Thyroid gland (tissue), 4 donors: ENCODE measurements around the gene BEST2. TPM values are rescaled to one million over a fixed set of nuclear protein-coding genes. Genes with fewer than 3 reads are reported as not detected.

Experiments
- DNase-seq, 2 donors: peaks; one replicate each; pipeline ENCODE4 v3.0.0-alpha.2; 2019
- H3K27ac ChIP-seq, 3 donors: fragments of 200-600 bp; sonication (generic); 1 replicate in 2 of 3; 2 replicates in 1 of 3; pipeline ENCODE4 v1.5.1; 2016 to 2019; ENCODE audit warnings: mild to moderate bottlenecking in 1 of 3, moderate library complexity in 1 of 3
- H3K27me3 ChIP-seq: fragments of 200-600 bp; sonication (generic); one replicate; pipeline ENCODE4 v1.5.1; 2019
- H3K36me3 ChIP-seq, 2 donors: fragments of 200-600 bp; sonication (generic); one replicate each; pipeline ENCODE4 v1.5.1; 2016 to 2019
- H3K4me1 ChIP-seq, 2 donors: fragments of 200-600 bp; sonication (generic); one replicate each; pipeline ENCODE4 v1.5.1; 2017 to 2019
- H3K4me3 ChIP-seq, 3 donors: fragments of 200-600 bp; sonication (generic); replicated peaks in 1 of 3; 1 replicate in 2 of 3; 2 replicates in 1 of 3; pipeline ENCODE4 v1.5.1; 2016; ENCODE audit warnings: mild to moderate bottlenecking in 1 of 3
- H3K9me3 ChIP-seq: fragments of 200-600 bp; sonication (generic); one replicate; pipeline ENCODE4 v1.5.1; 2017
- POLR2A ChIP-seq, 2 donors: fragments of 450-650 bp; IDR thresholded peaks; one replicate each; pipeline ENCODE4 v1.6.1; 2017; ENCODE audit warnings: antibody characterized with exemption in 2 of 2, mild to moderate bottlenecking in 2 of 2, moderate library complexity in 1 of 2
- WGBS, 2 donors: methylation state at CpG; one replicate each; pipeline ENCODE4 v1.1.5; 2017; 5-methylcytosine and 5-hydroxymethylcytosine counted together
- intact Hi-C: fragments of 100-400 bp; cut with DNase I; formaldehyde crosslinking; loops from one replicate; pipeline ENCODE4 v1.15.1; 2023
- total RNA-seq, 4 donors: library from RNA; depleted of rRNA; stranded (reverse); fragments of >200 nt; gene quantifications; one replicate each; pipeline ENCODE4 v1.2.3, GENCODE V29; 2016
- TF ChIP-seq, protein P1 (sequence below), 6 experiments: fragments of 200-600 bp in 3 of 6; fragments of 450-650 bp in 3 of 6; sonication (generic) in 3 of 6; IDR thresholded peaks; one replicate each; pipeline ENCODE4 v1.5.1; 2016 to 2019; ENCODE audit warnings: antibody characterized with exemption in 6 of 6, mild to moderate bottlenecking in 2 of 6, inconsistent platforms in 1 of 6, moderate library complexity in 1 of 6

Gene BEST2
- total RNA-seq, 4 donors from 2014 or later: not detected

DNA sequence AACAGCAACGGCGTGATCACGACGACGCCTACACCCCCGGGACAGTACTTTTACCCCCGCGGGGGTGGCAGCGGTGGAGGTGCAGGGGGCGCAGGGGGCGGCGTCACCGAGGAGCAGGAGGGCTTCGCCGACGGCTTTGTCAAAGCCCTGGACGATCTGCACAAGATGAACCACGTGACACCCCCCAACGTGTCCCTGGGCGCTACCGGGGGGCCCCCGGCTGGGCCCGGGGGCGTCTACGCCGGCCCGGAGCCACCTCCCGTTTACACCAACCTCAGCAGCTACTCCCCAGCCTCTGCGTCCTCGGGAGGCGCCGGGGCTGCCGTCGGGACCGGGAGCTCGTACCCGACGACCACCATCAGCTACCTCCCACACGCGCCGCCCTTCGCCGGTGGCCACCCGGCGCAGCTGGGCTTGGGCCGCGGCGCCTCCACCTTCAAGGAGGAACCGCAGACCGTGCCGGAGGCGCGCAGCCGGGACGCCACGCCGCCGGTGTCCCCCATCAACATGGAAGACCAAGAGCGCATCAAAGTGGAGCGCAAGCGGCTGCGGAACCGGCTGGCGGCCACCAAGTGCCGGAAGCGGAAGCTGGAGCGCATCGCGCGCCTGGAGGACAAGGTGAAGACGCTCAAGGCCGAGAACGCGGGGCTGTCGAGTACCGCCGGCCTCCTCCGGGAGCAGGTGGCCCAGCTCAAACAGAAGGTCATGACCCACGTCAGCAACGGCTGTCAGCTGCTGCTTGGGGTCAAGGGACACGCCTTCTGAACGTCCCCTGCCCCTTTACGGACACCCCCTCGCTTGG is 40.7 kb downstream of the BEST2 start:
- peak; percentile 63 to 80 for DNase-seq
- peaks cover 34 to 43% of the 10 kb centered on the region in 2 donors for H3K4me1 ChIP-seq
- 0% methylated on average over 6 to 10 of the region's 84 CpGs for WGBS, 2 donors
- peak overlapping the region; percentile 96 to 99 (median 96) for H3K27ac ChIP-seq
- TF ChIP-seq POLR2A (IDR thresholded peaks at IDR 0.05): peak in 1 of 2 donors; percentile 77
- TF ChIP-seq, protein P1, sequence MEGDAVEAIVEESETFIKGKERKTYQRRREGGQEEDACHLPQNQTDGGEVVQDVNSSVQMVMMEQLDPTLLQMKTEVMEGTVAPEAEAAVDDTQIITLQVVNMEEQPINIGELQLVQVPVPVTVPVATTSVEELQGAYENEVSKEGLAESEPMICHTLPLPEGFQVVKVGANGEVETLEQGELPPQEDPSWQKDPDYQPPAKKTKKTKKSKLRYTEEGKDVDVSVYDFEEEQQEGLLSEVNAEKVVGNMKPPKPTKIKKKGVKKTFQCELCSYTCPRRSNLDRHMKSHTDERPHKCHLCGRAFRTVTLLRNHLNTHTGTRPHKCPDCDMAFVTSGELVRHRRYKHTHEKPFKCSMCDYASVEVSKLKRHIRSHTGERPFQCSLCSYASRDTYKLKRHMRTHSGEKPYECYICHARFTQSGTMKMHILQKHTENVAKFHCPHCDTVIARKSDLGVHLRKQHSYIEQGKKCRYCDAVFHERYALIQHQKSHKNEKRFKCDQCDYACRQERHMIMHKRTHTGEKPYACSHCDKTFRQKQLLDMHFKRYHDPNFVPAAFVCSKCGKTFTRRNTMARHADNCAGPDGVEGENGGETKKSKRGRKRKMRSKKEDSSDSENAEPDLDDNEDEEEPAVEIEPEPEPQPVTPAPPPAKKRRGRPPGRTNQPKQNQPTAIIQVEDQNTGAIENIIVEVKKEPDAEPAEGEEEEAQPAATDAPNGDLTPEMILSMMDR (IDR thresholded peaks at IDR 0.05): no peak
- peaks cover 0 to 16% of the 10 kb centered on the region in 2 donors for H3K36me3 ChIP-seq
- intact Hi-C loops: no loop called here
- no peaks in the 10 kb centered on the region for H3K9me3 ChIP-seq
- no peaks in the 10 kb centered on the region for H3K27me3 ChIP-seq
- H3K4me3 ChIP-seq: peak overlapping the region; percentile 81 to 100 (median 90)

DNA sequence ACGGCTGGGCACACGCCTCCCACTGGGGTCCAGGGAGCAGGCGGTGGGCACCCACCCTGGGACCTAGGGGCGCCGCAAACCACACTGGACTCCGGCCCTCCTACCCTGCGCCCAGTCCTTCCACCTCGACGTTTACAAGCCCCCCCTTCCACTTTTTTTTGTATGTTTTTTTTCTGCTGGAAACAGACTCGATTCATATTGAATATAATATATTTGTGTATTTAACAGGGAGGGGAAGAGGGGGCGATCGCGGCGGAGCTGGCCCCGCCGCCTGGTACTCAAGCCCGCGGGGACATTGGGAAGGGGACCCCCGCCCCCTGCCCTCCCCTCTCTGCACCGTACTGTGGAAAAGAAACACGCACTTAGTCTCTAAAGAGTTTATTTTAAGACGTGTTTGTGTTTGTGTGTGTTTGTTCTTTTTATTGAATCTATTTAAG is 41.3 kb downstream of the BEST2 start:
- peak overlapping the region; percentile 96 to 99 (median 96) for H3K27ac ChIP-seq
- peak overlapping the region; percentile 81 to 100 (median 90) for H3K4me3 ChIP-seq
- no peaks in the 10 kb centered on the region for H3K27me3 ChIP-seq
- no peaks in the 10 kb centered on the region for H3K9me3 ChIP-seq
- DNase-seq: no peak
- H3K36me3 ChIP-seq: peaks cover 0 to 16% of the 10 kb centered on the region in 2 donors
- TF ChIP-seq, protein P1 (IDR thresholded peaks at IDR 0.05): no peak
- no peak for TF ChIP-seq POLR2A (IDR thresholded peaks at IDR 0.05)
- 0 to 1% methylated on average over 21 to 22 of the region's 22 CpGs for WGBS, 2 donors
- peaks cover 28 to 37% of the 10 kb centered on the region in 2 donors for H3K4me1 ChIP-seq
- intact Hi-C loops: no loop called here

DNA sequence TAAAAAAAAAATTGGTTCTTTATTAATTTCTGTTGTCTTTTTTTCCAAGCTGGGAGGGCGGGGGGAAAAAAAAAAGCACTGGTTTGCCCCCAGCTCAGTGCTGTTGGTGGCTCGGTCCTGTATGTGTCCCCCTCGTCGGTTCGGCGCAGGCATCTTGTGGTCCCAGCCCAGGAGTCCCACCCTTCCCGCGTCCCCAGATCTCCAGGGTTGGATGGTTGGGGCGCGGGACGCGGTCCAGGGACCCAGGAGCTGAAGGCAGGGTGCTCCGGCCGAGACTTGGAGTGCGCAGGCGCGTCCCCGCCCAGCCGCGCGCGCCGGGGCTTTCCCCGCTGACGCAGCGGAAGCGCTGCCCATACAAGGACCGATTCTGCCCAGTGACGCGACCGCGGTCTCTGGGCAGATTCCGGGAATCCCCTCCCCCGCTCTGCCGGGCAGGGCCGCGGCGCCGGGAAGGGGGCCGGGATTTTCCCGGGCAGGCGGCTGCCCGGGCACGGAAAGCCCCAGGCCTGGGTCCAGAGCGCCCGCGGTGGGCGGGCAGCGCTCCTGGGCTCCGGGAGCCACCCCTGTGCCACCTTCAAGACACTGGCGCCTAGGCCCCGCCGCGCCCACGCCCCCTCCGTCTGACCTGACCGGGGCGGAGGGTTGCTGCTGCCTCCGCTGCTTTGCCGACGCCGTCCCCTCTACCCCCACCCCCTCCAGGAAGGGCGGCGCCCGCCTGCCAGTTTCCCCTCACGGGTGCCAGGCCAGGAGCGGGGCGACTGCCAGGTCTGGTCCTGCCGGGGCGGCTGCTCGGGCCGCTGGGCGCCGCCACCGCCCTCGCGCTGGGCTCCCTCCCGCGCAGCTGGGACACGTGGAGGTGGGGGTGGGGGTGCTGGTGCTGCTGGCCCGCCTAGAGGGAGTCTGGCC is 42.0 kb downstream of the BEST2 start:
- 0% methylated on average over 13 to 17 of the region's 81 CpGs for WGBS, 2 donors
- DNase-seq: peak; percentile 95
- peaks cover 21 to 30% of the 10 kb centered on the region in 2 donors for H3K4me1 ChIP-seq
- H3K36me3 ChIP-seq: peaks cover 0 to 16% of the 10 kb centered on the region in 2 donors
- no peaks in the 10 kb centered on the region for H3K9me3 ChIP-seq
- H3K4me3 ChIP-seq: peak overlapping the region; percentile 81 to 100 (median 90)
- no peaks in the 10 kb centered on the region for H3K27me3 ChIP-seq
- peak overlapping the region; percentile 96 to 99 (median 96) for H3K27ac ChIP-seq
- TF ChIP-seq, protein P1 (IDR thresholded peaks at IDR 0.05): no peak
- peak; percentile 45 to 96 for TF ChIP-seq POLR2A (IDR thresholded peaks at IDR 0.05)
- intact Hi-C loops: no loop called here

DNA sequence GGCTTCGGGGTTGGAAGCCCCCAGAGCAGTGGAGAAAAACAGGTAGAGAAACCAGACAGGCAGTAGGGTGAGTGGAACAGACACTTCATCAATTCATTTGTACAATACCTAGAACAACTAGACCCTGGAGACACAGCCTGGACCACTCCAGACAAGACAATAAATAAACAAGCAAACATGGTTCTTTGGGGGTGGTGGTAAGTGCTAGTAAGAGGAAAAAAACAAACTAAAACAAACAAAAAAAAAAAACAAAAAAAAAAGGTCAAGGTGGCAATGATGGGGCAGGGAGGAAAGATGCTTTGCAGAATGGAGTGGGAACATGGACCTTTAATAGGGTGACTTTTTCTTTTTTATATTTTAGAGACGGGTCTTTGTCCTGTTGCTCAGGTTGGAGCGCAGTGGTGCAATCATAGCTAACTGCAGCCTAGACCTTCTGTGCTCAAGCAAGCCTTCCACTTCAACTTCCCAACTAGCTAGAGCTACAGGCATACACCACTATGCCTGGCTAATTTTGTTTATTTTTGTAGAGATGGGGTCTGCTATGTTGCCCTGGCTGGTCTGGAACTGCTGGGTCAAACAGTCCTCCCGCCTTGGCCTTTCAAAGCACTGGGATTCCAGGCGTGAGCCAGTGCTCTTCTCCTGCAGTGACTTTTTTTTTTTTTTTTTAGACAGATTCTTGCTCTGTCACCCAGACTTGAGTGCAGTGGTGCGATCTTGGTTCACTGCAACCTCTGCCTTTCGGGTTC is 42.8 kb downstream of the BEST2 start:
- peaks cover 13 to 22% of the 10 kb centered on the region in 2 donors for H3K4me1 ChIP-seq
- peak in 1 of 2 donors; percentile 29 for DNase-seq
- H3K27ac ChIP-seq: peak overlapping the region; percentile 96 to 99 (median 96)
- peaks cover 0 to 16% of the 10 kb centered on the region in 2 donors for H3K36me3 ChIP-seq
- no peaks in the 10 kb centered on the region for H3K9me3 ChIP-seq
- peak overlapping the region in 1 of 3 donors; percentile 90 for H3K4me3 ChIP-seq
- no peaks in the 10 kb centered on the region for H3K27me3 ChIP-seq
- intact Hi-C loops: no loop called here
- TF ChIP-seq, protein P1 (IDR thresholded peaks at IDR 0.05): no peak
- no peak for TF ChIP-seq POLR2A (IDR thresholded peaks at IDR 0.05)
- WGBS, 2 donors: 54 to 58% methylated on average over 7 of the region's 7 CpGs
